Stomach (tissue), 9 donors: ENCODE data around the gene PIEZO2. TPM values are rescaled to one million over a fixed set of nuclear protein-coding genes. Genes with fewer than 3 reads are reported as not detected.
A peak's percentile ranks its signal among the peaks of the same experiment; 100 is the strongest.

Experiments
- DNase-seq, 2 donors: peaks; one replicate each; pipeline versions ENCODE4 v3.0.0 to v3.0.0-alpha.2; 2013 to 2019
- H3K27ac ChIP-seq, 5 donors: fragments of 200-600 bp in 4 of 5; sonication (generic) in 4 of 5; one replicate each; pipeline ENCODE4 v1.5.1; 2013 to 2019; ENCODE audit warnings: mild to moderate bottlenecking in 1 of 5, moderate library complexity in 1 of 5
- H3K27me3 ChIP-seq, 3 donors: fragments of 200-600 bp; sonication (generic); one replicate each; pipeline ENCODE4 v1.5.1; 2017 to 2019; ENCODE audit warnings: mixed run types in 1 of 3
- H3K36me3 ChIP-seq, 4 donors: fragments of 200-600 bp; sonication (generic); 1 replicate in 3 of 4; 2 replicates in 1 of 4; pipeline ENCODE4 v1.5.1; 2016 to 2019
- H3K4me1 ChIP-seq, 4 donors: fragments of 200-600 bp; sonication (generic); one replicate each; pipeline ENCODE4 v1.5.1; 2016 to 2019
- H3K4me3 ChIP-seq, 4 donors: fragments of 200-600 bp; sonication (generic) in 3 of 4; one replicate each; pipeline ENCODE4 v1.5.1; 2016 to 2019; ENCODE audit warnings: mild to moderate bottlenecking in 1 of 4
- H3K9me3 ChIP-seq, 4 donors: fragments of 200-600 bp; sonication (generic); one replicate each; pipeline ENCODE4 v1.5.1; 2016 to 2019
- CTCF ChIP-seq, 7 experiments: fragments of 450-650 bp in 4 of 7; fragments of 200-600 bp in 3 of 7; sonication (generic) in 3 of 7; IDR thresholded peaks; one replicate each; pipeline ENCODE4 v1.5.1; 2016 to 2019; ENCODE audit warnings: antibody characterized with exemption in 7 of 7, control low read depth in 2 of 7, mild to moderate bottlenecking in 1 of 7
- EP300 ChIP-seq: sonication (generic); formaldehyde crosslinking; IDR thresholded peaks from one replicate; pipeline ENCODE4 v1.6.1; 2017; ENCODE audit warnings: antibody characterized with exemption
- POLR2A ChIP-seq, 4 donors: fragments of 450-650 bp; IDR thresholded peaks; one replicate each; pipeline ENCODE4 v1.6.1; 2016; ENCODE audit warnings: antibody characterized with exemption in 4 of 4, control low read depth in 2 of 4, mild to moderate bottlenecking in 1 of 4, moderate library complexity in 1 of 4
- POLR2AphosphoS5 ChIP-seq, 3 donors: sonication (generic); formaldehyde crosslinking; IDR thresholded peaks; one replicate each; pipeline ENCODE4 v1.6.1; 2016; ENCODE audit warnings: antibody characterized with exemption in 3 of 3
- WGBS, 5 donors: extraction: QIAGEN DNeasy Blood & Tissue Kit in 3 of 5; methylation state at CpG; one replicate each; pipeline versions ENCODE4 v1.1.5 to v1.1.7; 2013 to 2018; 5-methylcytosine and 5-hydroxymethylcytosine counted together
- intact Hi-C: fragments of 100-400 bp; cut with DNase I; formaldehyde crosslinking; loops from one replicate; pipeline ENCODE4 v1.15.1; 2023; ENCODE audit warnings: low total_unique reads
- polyA plus RNA-seq, 3 donors: library from polyadenylated mRNA; stranded (reverse); fragments of 200-250 nt; gene quantifications; one replicate each; pipeline ENCODE4 v1.2.3, GENCODE V29; 2013
- total RNA-seq, 5 donors: library from RNA; depleted of rRNA; stranded (reverse); fragments of >200 nt; gene quantifications; one replicate each; pipeline versions ENCODE4 v1.1.0 to v1.2.3, GENCODE V29; 2014 to 2016
- donor health status: healthy with polysubstance abuse.
- donor health status: Bipolar disorder and iron deficiency.
- donor health status: healthy.

The PIEZO2 gene
- total and polyA plus RNA-seq, 8 donors = 0.30 to 45.3 (median 2.5) TPM

DNA sequence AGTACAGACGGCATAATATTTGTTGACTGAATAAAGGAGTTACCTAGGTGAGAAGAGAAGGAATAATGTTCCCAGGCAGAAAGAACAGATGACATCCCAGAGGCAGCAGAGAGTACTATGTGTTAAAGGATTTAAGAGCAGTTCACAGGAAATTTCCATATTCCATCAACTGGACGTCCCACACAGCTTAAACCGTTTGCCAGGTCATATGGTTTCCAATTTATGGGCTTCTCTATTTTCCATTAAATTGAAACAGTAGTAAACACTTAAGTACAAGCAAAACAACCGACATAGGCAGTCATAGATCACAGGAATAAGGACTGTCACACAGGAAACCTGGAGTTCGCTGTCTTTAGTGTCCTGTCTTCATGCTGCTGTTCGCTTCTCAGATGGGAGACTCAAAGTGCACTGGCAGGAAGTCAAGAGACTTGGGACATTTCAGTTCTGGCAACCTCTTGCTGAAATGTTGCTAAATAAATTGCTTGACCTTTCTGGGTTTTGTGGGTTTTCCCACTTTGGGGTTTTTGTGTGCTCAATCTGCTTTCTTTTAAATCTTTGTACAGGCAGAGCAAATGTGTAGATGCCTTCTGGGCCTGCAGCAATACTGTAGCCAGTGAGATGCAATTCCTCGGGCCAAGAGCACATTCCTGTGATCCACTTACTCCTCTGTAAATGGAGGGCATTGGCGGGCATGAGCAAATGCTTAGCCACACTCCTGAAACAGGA lies 5.8 kb upstream of the PIEZO2 start:
- Histone ChIP-seq H3K36me3 (no peaks in the 10 kb centered on the region), H3K4me1 (no peaks in the 10 kb centered on the region), H3K4me3 (no peak overlapping the region), H3K9me3 (no peaks in the 10 kb centered on the region), H3K27ac (no peak overlapping the region), H3K27me3 (peaks cover 0 to 32% (median 2%) of the 10 kb centered on the region in 3 donors)
- intact Hi-C loops = no loop called here
- no peak for DNase-seq
- 59 to 68% (median 64%) methylated on average over 8 of the region's 8 CpGs for WGBS, 5 donors
- TF ChIP-seq POLR2AphosphoS5 (IDR thresholded peaks at IDR 0.05) = no peak
- no peak for TF ChIP-seq EP300
- TF ChIP-seq CTCF (IDR thresholded peaks at IDR 0.05) = no peak
- TF ChIP-seq POLR2A (IDR thresholded peaks at IDR 0.05) = no peak

DNA sequence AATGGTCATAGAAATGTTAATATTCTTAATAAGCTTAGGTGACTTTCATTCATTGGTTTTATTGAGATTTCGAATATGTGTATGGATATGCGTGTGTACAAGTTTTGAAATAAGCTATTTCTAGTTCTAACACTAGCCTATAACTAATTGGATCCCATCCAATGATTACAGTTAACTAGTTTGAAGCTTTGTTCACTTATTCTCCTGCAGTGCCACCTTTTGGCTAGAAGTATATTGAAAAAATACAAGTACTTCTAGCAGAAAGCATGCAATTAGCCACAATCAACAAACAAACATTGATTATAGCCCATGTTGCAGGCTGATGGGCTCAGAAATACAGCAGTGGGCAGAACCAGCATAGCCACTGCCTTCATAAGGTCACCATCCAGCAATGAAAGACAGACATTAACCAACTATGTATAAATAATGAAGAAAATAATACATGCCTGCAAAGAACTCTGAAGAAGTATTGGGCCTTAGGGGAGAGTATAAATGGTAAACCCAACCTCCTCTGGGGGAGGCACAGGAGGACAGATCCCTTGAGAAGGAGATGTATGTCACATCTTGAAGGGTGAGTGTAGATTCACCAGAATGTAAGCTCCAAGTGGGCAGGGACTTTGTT lies 5.1 kb upstream of the PIEZO2 start:
- H3K27ac ChIP-seq = no peak overlapping the region
- intact Hi-C loops = loop anchor here (5.0 kb wide), 1 partner anchor 302 kb away; no protein-coding TSS in a partner anchor
- peak in 1 of 2 donors; percentile 73 for DNase-seq

DNA sequence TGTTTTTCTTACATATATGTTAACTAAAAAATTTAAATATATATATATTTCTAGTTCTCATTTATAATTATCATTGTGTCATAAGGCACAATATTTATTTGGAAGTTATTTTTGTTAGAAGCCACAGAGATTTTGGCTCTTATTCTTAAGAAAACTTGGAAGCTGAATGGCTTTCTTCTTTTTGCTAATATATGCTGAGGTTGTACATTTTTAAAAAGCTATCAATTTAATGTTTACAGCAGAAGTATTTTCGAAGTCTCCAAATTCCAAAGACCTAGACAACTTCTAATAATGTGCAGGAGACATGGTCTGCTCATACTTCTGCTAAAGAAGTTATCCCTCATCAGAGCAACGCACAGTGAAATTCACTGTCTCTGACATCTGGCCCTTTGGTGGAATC lies 3.7 kb upstream of the PIEZO2 start:
- Histone ChIP-seq H3K4me3 (no peak overlapping the region), H3K27ac (no peak overlapping the region), H3K27me3 (peaks cover 6 to 53% (median 23%) of the 10 kb centered on the region in 3 donors), H3K4me1 (peaks cover 0 to 20% (median 20%) of the 10 kb centered on the region in 4 donors), H3K36me3 (no peaks in the 10 kb centered on the region), H3K9me3 (no peaks in the 10 kb centered on the region)
- 60 to 80% (median 72%) methylated on average over 2 of the region's 2 CpGs for WGBS, 5 donors
- TF ChIP-seq POLR2A (IDR thresholded peaks at IDR 0.05) = no peak
- TF ChIP-seq CTCF (IDR thresholded peaks at IDR 0.05) = no peak
- TF ChIP-seq EP300 = no peak
- TF ChIP-seq POLR2AphosphoS5 (IDR thresholded peaks at IDR 0.05) = no peak
- intact Hi-C loops = loop anchor here (5.0 kb wide), 1 partner anchor 301 kb away; no protein-coding TSS in a partner anchor
- no peak for DNase-seq

More for the DNA sequence above, 5.1 kb upstream of the PIEZO2 start:
- H3K4me3 ChIP-seq = no peak overlapping the region
- H3K4me1 ChIP-seq = peaks cover 0 to 6% (median 6%) of the 10 kb centered on the region in 4 donors
- H3K36me3 ChIP-seq = no peaks in the 10 kb centered on the region
- TF ChIP-seq POLR2AphosphoS5 (IDR thresholded peaks at IDR 0.05) = no peak
- no peak for TF ChIP-seq POLR2A (IDR thresholded peaks at IDR 0.05)
- peak in 4 of 7 experiments; percentile 13 to 43 (median 30) for TF ChIP-seq CTCF (IDR thresholded peaks at IDR 0.05)
- 14 to 31% (median 24%) methylated on average over 2 of the region's 2 CpGs for WGBS, 5 donors
- H3K9me3 ChIP-seq = no peaks in the 10 kb centered on the region
- H3K27me3 ChIP-seq = peaks cover 0 to 39% (median 9%) of the 10 kb centered on the region in 3 donors

DNA sequence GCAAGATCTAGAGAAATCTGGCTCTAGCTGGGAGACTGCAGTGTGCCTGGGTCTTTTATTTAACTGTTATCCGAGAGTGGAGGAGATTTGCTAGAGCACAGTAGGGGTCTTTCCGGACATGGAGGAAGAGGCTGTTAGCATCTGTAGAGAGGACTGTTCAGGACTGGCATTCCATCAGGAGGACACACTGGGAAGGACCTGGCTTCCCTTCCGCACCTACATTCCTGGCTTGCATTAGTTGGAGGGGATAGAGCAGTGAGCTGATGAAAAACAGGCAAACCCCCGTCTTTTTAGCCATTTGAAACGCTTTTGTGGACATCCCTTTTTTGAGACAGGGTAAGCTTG lies 874 bp upstream of the PIEZO2 start:
- TF ChIP-seq EP300 (no peak), CTCF (IDR thresholded peaks at IDR 0.05) (no peak), POLR2A (IDR thresholded peaks at IDR 0.05) (no peak), POLR2AphosphoS5 (IDR thresholded peaks at IDR 0.05) (no peak)
- Histone ChIP-seq H3K4me1 (peaks cover 0 to 28% (median 20%) of the 10 kb centered on the region in 4 donors), H3K9me3 (no peaks in the 10 kb centered on the region), H3K4me3 (no peak overlapping the region), H3K27ac (no peak overlapping the region), H3K36me3 (no peaks in the 10 kb centered on the region), H3K27me3 (peaks cover 6 to 80% (median 46%) of the 10 kb centered on the region in 3 donors)
- 57 to 78% (median 70%) methylated on average over 5 of the region's 5 CpGs for WGBS, 5 donors
- intact Hi-C loops = loop anchor here (5.0 kb wide), 1 partner anchor 298 kb away; no protein-coding TSS in a partner anchor
- DNase-seq = no peak
